ENCODE data around the gene DAB2IP.

DAB2IP gene

GRCh38 chr9:121678501-121679022 is 27.1 kb downstream of the DAB2IP start:
- Histone ChIP-seq H3K36me3 (ENCODE audit: low read depth) (no peaks in the 10 kb centered on the region), H3K4me1 (ENCODE audit: insufficient read depth, poor library complexity, severe bottlenecking) (no peaks in the 10 kb centered on the region), H3K4me3 (ENCODE audit: severe bottlenecking) (no peak overlapping the region), H3K9me3 (ENCODE audit: severe bottlenecking) (no peaks in the 10 kb centered on the region), H3K27me3 (ENCODE audit: insufficient read depth, poor library complexity, severe bottlenecking) (no peaks in the 10 kb centered on the region), H3K27ac (ENCODE audit: poor library complexity, severe bottlenecking) (no peak overlapping the region)
- TF ChIP-seq CTCF (IDR thresholded peaks at IDR 0.05; ENCODE audit: poor library complexity, severe bottlenecking), result no peak
- ATAC-seq (ENCODE audit: low read depth) (no peak), DNase-seq (ENCODE audit: low spot score) (no peak)

- Histone ChIP-seq H3K4me1 (ENCODE audit: insufficient read depth, poor library complexity, severe bottlenecking) (no peaks in the 10 kb centered on the region), H3K9me3 (ENCODE audit: severe bottlenecking) (no peaks in the 10 kb centered on the region), H3K4me3 (ENCODE audit: severe bottlenecking) (no peak overlapping the region), H3K27me3 (ENCODE audit: insufficient read depth, poor library complexity, severe bottlenecking) (no peaks in the 10 kb centered on the region), H3K36me3 (ENCODE audit: low read depth) (no peaks in the 10 kb centered on the region), H3K27ac (ENCODE audit: poor library complexity, severe bottlenecking) (no peak overlapping the region)
- ATAC-seq (ENCODE audit: low read depth) (no peak), DNase-seq (ENCODE audit: low spot score) (no peak)
- no peak for TF ChIP-seq CTCF (IDR thresholded peaks at IDR 0.05; ENCODE audit: poor library complexity, severe bottlenecking)
Measured at GRCh38 chr9:121679901-121680635, 28.6 kb downstream of the DAB2IP start.

GRCh38 chr9:121681404-121681803 is 30.0 kb downstream of the DAB2IP start:
- ATAC-seq (ENCODE audit: low read depth), result no peak
- no peaks in the 10 kb centered on the region for H3K9me3 ChIP-seq (ENCODE audit: severe bottlenecking)
- H3K36me3 ChIP-seq (ENCODE audit: low read depth), result no peaks in the 10 kb centered on the region

GRCh38 chr9:121682201-121682600 is 30.8 kb downstream of the DAB2IP start:
- TF ChIP-seq CTCF (IDR thresholded peaks at IDR 0.05; ENCODE audit: poor library complexity, severe bottlenecking), result no peak
- Histone ChIP-seq H3K9me3 (ENCODE audit: severe bottlenecking) (no peaks in the 10 kb centered on the region), H3K4me1 (ENCODE audit: insufficient read depth, poor library complexity, severe bottlenecking) (no peaks in the 10 kb centered on the region), H3K27ac (ENCODE audit: poor library complexity, severe bottlenecking) (no peak overlapping the region), H3K27me3 (ENCODE audit: insufficient read depth, poor library complexity, severe bottlenecking) (no peaks in the 10 kb centered on the region), H3K36me3 (ENCODE audit: low read depth) (no peaks in the 10 kb centered on the region), H3K4me3 (ENCODE audit: severe bottlenecking) (no peak overlapping the region)
- ATAC-seq (ENCODE audit: low read depth), result no peak
- DNase-seq (ENCODE audit: low spot score), result no peak

More at GRCh38 chr9:121681404-121681803, 30.0 kb downstream of the DAB2IP start:
- Histone ChIP-seq H3K27me3 (ENCODE audit: insufficient read depth, poor library complexity, severe bottlenecking) (no peaks in the 10 kb centered on the region), H3K27ac (ENCODE audit: poor library complexity, severe bottlenecking) (no peak overlapping the region), H3K4me1 (ENCODE audit: insufficient read depth, poor library complexity, severe bottlenecking) (no peaks in the 10 kb centered on the region), H3K4me3 (ENCODE audit: severe bottlenecking) (no peak overlapping the region)
- no peak for TF ChIP-seq CTCF (IDR thresholded peaks at IDR 0.05; ENCODE audit: poor library complexity, severe bottlenecking)
- no peak for DNase-seq (ENCODE audit: low spot score)

GRCh38 chr9:121682926-121683515 is 31.6 kb downstream of the DAB2IP start:
- ATAC-seq (ENCODE audit: low read depth) (no peak), DNase-seq (ENCODE audit: low spot score) (no peak)
- no peak overlapping the region for H3K27ac ChIP-seq (ENCODE audit: poor library complexity, severe bottlenecking)
- H3K4me3 ChIP-seq (ENCODE audit: severe bottlenecking), result no peak overlapping the region
- H3K36me3 ChIP-seq (ENCODE audit: low read depth), result no peaks in the 10 kb centered on the region
- no peak for TF ChIP-seq CTCF (IDR thresholded peaks at IDR 0.05; ENCODE audit: poor library complexity, severe bottlenecking)
- H3K4me1 ChIP-seq (ENCODE audit: insufficient read depth, poor library complexity, severe bottlenecking), result no peaks in the 10 kb centered on the region
- no peaks in the 10 kb centered on the region for H3K9me3 ChIP-seq (ENCODE audit: severe bottlenecking)
- no peaks in the 10 kb centered on the region for H3K27me3 ChIP-seq (ENCODE audit: insufficient read depth, poor library complexity, severe bottlenecking)
